Measurements from ENCODE around the gene RPL5.

The RPL5 gene

DNA sequence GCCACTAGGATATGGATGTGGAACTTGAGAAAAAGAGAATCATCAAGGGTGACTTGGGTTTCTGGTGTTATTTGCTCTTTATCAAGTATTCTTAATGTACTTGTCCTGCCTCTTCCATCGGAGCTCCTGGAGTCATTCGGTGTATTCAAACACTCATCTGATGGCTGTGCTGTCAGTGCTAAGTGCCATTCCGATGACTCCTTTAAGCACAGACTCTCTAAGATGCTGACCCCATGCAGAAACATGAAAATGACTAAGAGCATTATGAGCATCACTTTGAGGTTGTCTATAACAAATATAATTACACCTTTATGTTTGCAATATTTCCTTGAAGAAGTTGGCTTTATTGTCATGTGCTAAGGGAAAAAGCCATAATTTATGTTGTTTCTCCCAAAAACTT is 11.3 kb upstream of the RPL5 start:
- DNase-seq, result no peak

DNA sequence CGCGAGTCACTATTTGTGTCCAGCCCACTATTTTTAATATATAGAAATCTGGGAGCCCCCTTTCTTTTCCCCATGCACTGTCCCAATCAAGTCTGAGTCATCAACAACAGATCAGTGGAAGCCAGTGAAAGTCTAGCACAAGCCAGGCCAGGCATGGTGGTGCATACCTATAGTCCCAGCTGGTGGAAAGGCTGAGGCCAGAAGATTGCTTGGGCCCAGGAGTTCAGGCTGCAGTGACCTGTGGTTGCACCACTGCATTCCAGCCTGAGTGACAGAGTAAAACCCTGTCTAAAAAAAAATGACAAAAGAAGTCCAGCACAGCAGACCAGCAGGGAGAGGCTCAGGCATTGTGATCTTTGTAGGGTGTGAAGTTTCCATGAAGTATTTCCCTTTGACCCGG is 9.0 kb upstream of the RPL5 start:
- no peak for DNase-seq

DNA sequence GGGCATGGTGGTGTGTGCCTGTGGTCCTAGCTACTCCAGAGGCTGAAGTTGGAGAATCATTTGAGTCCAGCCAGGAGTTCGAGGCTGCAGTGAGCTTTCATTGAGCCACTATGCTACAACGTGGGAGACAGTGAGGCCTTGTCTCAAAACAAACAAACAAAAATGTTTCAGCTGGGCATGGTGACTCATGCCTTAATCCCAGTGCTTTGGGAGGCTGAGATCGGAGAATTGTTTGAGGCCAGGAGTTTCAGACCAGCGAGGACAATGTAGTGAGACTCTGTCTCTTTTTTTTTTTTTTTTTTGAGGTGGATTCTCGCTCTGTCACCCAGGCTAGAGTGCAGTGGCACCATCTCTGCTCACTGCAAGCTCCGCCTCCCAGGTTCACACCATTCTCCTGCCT is 5.0 kb upstream of the RPL5 start:
- DNase-seq, result no peak

DNA sequence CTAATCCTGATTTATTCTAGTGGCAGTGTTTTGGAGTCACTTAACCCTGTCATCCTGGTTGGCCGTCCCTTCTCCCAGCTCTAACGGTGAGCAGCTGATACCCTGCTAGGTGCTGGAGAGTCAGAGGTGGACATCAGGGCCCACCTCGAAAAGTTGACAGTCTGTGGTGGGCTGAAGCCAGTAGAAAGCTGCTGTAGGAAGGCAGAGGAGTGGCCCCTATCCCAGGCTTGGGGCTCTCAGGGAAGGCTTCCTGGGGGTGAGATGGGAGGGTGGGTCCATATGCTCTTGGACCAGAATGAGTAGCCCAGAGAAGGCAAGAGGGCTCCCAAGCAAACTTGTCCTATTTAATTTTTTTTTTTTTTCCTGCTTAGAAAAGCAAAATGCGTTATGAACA is 475 bp upstream of the RPL5 start:
- DNase-seq, result no peak

DNA sequence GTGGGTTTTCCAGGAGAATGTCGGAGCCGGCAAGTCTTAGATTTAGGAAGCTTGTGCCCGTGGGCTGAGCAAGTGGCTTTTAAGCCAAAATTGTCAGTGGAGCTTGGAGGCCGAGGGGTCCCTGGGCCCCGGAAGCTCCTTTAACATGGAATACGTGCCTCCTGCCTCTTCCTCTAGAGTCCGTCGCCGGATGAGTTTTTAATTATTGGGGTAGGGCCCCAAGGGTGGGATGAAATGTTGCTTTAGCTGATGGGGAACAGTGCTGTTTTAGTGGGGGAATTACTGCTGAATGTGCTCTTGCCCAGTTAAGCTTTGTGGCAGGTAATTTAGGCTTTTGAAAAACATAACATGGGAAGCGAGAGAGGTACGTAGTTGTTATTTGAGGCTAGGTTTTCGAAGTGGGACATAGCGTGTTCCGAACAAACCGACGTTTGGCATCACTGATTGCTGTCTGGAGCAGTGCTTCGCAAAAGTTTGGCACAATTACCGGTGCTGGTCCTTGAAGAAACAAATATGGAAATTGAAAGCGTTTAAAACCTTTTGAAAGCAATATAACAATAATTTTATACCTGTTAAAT is 786 bp downstream of the RPL5 start:
- no peak for DNase-seq

DNA sequence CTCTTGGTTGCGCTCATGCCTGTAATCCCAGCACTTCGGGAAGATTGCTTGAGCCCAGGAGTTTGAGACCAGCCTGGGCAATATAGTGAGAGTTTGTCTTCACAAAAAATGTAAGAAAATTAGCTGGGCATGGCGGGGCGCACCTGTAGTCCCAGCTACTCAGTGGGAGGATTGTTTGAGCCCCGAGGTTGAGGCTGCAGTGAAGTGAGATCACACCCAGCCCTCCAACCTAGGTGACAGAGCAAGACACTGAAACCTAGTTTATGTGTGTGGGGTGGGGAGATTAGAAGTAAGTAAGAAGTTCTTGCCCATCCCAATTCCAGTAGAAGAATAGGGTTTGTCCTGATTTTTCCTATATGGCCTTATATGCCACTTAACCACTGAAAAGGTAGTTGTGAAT is 2.0 kb downstream of the RPL5 start:
- no peak for DNase-seq

DNA sequence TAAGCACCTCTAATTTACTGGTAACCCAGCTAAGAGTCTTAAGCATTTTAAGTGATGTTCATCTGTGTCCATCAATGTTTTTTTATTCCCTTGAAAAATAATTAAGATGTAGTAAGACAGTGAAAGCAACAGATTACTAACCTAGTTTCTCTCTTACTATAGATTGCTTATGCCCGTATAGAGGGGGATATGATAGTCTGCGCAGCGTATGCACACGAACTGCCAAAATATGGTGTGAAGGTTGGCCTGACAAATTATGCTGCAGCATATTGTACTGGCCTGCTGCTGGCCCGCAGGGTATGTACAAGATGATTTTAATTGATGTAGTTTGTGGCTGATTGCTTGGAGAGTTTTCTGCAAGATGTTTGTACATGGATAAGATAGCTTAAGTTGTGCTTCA is 2.8 kb downstream of the RPL5 start:
- no peak for DNase-seq

DNA sequence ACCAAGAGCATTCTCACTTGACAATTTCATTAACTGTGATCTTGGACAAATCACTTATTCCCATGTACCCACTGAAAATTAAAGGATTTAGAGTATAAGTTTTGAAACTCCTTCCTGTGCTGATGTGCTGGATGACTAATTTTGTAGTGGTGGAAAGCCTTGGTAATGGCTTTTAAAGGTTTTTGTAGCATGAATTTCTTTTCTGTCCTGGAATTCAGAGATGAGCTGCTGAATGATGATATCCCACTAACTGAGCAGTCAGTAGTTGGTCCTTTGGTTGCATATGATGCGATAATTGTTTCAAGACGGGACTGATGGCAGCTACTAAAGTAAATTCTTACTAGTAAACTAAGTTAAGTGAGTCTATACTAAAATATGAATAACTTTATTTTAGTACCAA is 5.2 kb downstream of the RPL5 start:
- DNase-seq, result no peak

DNA sequence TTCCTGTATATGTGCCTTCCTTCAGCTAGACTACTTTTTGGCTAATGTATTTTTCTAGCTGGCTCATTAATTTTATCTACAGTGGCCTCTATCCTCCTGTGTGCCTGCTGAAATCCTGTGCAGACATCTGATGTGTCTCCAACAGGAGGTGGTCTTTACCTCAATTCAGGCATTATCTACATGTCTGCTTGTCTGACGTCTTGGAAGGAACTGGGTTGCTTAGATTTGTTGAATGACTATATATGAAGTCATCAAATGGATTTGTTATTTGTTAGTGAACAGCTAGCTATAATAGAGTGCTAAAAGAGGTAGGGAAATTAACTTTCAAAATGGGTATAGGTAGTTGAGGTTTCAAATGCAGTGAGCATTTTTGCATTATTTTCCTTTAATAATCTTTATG is 6.7 kb downstream of the RPL5 start:
- DNase-seq, result no peak

DNA sequence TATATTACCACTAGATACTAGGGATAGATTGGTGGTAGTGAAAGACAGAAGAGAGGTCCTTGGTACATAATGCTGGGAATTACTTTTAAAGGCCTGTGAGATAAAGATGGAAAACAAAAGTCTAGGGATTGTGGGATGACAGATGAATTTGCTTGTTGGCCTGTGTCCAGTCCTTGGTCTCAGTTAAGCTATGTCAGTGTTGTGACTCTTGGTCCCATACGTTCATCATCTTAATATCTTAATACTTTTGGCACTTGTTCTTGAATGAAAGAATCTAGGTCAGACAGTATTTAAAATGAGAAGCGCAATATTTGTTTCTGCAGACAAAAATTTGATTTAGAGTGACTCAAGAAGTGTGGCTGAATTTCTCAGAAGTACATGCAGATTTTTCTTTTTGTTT is 7.6 kb downstream of the RPL5 start:
- DNase-seq, result no peak

DNA sequence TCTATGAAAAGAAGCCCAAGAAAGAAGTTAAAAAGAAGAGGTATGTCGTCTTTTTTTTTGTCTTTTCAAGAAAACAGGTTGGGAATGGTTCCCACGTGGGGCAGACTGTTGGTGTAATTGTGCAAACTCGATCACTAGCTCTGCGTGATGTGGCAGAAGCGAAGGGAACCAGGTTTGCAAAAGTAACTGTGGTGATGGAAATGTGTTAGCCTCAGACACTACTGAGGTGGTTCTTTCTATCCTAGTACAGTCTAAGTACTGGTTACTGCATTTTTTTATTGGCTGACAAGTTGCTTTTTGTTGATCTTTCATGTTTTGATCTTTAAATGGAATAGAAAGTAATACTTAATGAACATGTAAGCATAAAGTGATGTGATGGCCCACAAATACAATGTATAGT is 8.8 kb downstream of the RPL5 start:
- DNase-seq, result no peak

DNA sequence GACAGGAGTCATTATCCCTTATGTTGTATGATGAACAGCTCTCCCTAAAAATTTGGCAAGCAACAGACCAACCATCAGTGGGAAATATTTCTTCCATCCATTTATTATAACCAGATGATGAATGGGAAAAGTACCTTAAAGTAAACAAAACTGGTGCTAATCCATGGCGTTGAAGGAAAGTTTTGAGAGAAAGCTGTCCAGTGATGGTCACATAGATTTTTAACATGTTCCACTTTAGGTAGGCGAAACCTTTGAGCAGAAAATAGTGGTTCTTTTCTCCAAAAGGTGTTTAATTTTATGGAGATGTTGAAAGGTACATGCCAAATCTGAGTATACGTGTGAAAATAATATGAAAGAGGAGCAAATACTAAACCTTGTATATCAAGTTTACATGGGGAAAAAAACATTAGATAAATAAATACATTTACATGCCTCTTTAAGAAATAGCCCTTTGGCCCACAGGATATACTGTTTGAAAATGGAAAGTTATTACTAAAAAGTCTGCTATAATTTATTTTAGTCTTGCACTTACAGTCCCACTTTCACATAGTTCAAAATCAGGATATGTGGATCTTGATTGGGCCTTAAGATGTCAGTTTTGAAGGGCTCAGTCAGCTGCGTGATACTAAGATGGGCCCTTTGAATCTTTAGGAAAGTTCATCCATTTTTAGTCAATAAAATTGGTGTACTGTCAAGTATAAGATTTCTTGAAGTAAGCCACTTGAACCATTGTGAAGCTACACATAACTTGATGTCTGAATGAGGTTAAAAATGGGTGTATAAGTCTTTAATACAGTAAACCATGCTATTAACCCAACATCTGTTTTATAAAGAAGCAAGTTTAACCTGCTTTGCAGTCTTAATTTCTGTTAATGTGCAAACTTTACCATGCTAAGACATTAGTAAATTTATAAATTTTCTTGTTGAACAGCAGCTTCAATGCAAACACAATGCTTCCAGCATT is 10.5 kb downstream of the RPL5 start:
- DNase-seq, result no peak

DNA sequence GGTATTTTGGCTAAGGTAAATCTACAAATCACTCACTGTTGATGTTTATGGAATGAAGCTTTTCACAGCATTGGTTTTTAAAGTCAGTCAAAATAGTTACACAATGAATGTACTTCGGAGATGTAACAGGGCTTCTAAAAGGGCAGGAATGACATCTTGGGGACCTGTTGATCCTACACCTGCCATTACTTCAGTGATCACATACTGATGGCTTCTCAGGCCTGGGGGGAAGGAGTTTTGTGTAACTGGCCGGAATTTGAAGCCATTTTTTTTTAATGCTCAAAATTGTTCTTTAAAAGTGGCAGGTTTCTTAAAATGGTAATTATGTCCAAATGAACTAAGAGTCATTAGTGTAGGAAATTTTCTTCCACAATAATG is 11.2 kb downstream of the RPL5 start:
- no peak for DNase-seq

DNA sequence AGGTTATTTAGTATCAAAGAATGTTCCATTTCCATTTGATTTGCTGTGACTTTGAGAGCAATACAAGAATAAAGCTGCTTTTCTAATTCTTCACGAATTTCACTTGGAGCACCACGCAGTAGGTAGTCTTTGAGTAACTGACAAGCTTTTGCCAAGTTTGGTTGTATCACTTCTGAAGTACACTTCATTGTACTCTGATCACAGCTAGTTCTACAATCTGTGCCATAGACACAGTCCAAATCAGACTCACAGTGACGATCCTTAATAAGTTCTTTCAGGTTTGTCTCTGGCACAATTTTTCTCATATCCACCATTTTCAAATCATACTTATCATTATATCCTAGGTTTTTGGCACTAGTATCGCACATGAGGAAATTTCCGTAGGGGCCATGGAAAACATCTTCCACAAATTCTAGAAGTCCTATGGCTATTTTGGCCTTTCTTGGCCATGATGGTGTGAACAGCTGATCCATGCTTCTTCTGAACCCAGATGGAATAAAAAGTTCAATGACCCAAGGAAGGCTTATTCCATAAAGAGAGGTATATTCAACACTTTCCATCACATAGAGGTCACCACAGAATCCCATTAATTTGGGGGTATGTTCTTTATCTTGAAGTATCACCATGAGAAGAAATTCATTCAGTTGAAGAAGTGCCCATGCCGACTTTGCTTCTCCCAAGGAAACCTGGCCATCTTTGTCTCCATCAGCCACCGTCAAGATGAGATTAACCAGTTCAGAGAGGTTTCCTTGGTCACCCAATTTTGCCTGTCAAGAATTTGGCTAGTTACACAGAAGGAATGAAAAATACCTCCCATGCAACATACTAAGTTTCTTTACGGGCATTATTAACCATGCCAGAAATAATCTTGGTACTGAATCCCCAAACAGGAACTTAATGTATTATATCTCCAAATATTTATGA is 11.9 kb downstream of the RPL5 start:
- no peak for DNase-seq

DNA sequence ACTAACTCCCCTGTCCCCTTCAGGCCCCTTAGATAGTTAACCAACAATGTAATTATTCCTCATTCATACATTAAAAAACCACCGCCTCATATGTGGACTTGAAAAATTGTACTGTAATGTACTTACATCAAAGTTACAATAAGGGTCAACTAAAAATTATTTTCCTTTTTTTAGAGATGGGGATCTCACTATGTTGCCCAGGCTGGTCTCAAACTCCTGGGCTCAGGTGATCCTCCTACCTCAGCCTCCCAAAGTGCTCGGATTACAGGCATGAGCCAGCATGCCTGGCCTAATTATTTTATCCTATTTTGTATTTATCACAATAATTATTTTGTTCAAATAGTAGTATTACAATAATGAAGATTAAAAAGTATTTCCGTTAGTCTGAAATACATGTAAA is 12.6 kb downstream of the RPL5 start:
- no peak for DNase-seq

DNA sequence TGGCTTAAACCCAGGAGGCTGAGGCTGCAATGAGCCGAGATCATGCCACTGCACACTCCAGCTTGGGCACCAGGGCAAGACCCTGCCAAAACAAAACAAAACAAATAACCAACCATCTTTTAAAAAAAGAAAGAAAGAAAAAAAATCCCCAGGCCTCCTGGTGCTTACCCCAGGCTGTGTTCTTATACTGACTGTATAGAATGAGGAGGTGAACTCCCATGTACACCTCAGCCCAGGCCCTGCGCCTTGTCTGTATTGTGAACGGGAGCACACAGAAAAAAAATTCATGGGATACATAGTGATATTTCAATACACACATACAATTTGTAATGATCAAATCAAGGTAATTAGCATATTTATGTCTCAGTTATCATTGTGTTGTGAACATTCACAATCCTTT is 14.1 kb downstream of the RPL5 start:
- DNase-seq, result no peak

DNA sequence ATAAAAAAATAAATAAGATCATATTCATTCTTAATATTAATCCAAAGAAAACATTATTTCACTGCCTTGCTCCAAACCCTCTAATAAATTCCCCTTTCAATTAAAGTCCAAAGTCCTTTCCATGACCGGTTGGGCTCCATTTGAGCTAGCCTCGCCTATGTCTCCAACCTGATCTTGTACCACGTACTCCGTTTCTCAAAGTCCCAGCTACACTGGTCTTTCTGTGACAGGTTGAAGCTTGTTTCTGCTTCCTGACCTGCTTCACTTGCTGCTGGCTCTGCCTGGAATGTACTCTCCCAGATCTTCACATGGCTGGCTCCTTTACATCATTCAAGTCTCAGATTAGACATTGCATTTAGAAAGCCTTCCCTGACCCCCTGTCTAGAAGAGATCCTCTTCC is 16.4 kb downstream of the RPL5 start:
- DNase-seq, result no peak

DNA sequence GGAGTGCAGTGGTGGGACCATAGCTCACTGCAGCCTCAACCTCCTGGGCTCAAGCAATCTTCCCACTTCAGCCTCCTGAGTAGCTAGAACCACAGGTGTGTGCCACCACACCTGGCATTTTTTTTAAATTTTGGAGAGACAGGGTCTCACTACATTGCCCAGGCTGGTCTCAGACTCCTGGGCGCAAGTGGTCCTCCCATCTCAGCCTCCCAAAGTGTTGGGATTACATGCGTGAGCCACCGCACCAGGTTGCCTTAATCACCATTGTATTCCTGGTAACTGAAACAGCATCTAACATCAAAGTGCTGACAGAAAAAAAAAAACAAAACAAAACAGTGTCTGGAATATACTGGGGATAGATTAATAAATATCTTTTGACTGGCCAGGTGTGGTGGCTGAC is 18.2 kb downstream of the RPL5 start:
- DNase-seq, result no peak

DNA sequence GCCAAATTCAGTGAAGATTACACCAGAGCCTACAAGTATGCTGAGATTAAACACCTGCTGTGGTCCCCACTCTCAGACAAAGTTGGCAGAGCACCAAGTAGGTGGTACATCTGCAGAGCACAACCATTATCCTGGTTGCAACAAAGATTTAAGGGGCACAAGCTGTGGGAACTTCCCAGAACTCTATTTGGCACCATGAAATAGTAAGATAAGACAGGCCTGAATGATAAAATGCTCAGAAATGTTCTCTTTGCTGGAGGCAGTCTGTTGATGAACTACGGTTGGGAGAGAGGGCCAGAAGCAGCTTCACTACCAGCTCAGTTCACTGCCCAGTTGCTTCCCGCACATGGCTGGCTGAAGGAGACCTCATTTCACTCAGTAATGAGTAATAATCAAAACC is 19.9 kb downstream of the RPL5 start:
- no peak for DNase-seq

DNA sequence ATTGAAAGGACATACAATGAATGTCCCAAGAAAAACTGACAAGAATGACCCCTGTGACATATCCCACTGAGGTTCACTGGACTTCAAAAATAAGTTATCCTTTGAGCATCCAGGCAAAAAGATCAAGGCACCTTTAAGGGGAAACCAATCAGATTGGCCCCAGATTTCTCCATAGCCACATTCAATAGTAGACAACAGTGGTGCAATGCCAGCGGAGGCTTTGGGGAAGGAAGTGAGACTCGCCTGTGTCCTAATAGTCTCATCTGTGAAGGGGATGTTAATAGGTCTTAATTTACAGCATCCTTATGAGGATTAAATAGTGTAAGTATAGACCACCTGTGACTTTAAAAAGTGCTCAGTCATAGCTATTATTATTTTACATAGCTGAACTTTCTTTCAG is 21.5 kb downstream of the RPL5 start:
- DNase-seq, result no peak

DNA sequence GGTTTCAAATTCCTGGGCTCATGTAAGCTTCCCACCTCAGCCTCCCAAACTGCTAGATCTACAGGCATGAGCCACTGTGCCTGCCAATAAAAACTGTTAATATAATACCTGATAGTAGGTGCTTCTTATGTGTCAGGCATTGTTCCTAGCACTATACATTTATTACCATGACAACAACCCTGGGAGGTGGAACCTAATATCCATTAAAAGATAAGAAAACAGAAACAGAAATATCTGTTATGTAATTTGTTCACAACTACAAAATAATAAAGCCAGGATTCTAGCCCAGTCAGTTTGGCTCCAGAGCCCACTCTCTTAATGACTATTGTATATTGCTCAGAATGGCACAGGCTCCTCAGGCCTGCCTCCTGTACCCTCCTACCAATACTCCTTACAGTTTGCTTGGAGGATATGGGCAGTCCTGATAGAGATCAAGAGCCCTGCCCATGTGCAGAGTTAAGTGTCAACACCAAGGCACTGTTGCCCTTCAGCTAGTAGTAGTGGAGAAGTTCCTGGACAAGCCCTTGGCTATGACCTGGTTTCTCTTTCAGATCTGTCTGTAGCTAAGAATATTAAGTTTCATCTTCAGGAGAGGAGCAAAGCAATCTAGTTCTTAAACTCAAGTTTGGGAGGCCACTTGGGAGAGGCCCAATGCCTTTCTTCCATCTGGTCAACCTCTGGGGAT is 22.4 kb downstream of the RPL5 start:
- no peak for DNase-seq

DNA sequence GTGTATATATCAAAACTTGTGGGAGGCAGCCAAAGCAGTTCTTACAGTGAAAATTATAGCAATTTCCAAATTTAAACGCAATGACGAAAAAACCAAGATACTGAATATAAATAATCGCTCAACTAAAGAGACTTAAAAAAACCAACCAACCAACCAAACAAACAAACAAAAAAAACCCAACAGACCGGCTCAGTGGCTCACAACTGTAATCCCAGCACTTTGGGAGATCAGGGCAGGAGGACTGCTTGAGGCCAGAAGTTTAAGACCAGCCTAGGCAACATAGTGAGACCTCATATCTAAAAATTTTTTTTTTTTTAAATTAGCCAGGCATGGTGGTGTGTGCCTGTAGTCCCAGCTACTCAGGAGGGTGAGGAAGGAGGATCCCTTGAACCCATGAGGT is 23.4 kb downstream of the RPL5 start:
- no peak for DNase-seq

DNA sequence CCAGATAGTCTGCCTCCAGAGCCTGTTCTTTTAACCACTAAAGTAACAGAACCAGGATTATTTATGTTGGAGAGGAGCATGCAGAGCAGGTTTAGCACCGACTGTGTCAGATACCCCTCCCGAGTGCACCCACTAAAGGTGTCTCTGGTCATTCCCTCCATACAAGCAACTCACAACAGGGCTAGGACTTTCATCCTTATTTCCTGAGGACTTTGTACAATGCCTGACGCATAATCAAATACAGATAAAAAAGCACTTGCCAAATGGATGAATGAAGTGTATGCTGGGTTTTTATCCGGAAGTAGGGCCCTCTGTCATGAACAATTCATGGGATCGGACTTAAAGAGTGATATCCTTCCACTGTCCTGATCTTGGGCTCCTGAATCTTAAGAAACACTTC is 26.0 kb downstream of the RPL5 start:
- DNase-seq, result no peak

All from NCI-H1694 (cell line).